ENCODE data around the gene CAV3. TPM values are rescaled to one million over a fixed set of nuclear protein-coding genes. Genes with fewer than 3 reads are reported as not detected.

The CAV3 gene
- total and polyA plus RNA-seq, 4 donors, result not detected

DNA sequence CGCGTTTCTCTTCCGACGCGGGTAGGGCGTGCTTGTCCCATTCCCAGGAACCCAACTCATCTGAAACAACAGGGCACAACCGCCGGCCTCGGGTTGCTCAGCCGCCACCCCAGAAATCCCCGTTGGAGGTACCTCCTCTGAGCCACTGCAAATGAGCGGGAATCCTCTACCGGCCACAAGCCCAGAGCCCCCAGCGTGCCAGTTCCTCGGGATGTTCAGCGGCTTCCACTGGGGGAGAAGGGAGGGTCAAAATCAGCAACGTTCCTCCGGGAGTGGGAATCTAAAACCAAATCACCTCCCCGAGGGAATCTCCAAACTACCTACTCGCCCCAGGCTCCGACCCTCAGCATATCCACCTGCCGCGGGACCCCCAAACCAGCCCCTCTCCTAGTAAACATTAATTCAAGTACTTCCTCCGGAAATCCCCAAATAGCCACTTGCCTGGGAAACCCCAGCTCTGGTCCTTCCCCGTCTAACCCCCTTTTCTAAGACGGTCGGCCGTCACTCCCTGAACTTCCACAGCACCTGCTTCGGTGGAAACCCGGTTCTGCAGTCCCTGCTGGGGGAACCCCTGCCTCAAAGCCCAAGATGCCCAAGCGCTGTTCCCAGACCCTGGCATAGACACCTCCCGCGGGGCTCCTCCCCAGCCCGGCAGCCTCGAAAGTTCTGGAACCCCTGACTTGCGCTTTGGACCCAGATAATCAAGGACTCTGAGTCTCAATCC lies 34.9 kb downstream of the CAV3 start:
- no peak overlapping the region for H3K9ac ChIP-seq (ENCODE audit: low read depth in 1 of 2, low read length in 2 of 2)
- TF ChIP-seq RXRA (IDR thresholded peaks at IDR 0.05), result no peak
- no peak for TF ChIP-seq GABPA (IDR thresholded peaks at IDR 0.05 in 1 of 2, conservative IDR thresholded peaks at IDR 0.05 in 1 of 2)
- TF ChIP-seq HNF4G (IDR thresholded peaks at IDR 0.05), result no peak
- TF ChIP-seq TAF1 (conservative IDR thresholded peaks at IDR 0.05), result no peak
- TF ChIP-seq RAD21 (IDR thresholded peaks at IDR 0.05), result no peak
- no peak for TF ChIP-seq FOXA1 (IDR thresholded peaks at IDR 0.05)
- TF ChIP-seq YY1 (IDR thresholded peaks at IDR 0.05), result no peak
- TF ChIP-seq NR2F2 (IDR thresholded peaks at IDR 0.05), result no peak
- TF ChIP-seq, protein P1, sequence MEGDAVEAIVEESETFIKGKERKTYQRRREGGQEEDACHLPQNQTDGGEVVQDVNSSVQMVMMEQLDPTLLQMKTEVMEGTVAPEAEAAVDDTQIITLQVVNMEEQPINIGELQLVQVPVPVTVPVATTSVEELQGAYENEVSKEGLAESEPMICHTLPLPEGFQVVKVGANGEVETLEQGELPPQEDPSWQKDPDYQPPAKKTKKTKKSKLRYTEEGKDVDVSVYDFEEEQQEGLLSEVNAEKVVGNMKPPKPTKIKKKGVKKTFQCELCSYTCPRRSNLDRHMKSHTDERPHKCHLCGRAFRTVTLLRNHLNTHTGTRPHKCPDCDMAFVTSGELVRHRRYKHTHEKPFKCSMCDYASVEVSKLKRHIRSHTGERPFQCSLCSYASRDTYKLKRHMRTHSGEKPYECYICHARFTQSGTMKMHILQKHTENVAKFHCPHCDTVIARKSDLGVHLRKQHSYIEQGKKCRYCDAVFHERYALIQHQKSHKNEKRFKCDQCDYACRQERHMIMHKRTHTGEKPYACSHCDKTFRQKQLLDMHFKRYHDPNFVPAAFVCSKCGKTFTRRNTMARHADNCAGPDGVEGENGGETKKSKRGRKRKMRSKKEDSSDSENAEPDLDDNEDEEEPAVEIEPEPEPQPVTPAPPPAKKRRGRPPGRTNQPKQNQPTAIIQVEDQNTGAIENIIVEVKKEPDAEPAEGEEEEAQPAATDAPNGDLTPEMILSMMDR (IDR thresholded peaks at IDR 0.05; ENCODE audit: low read depth, low read length, missing input control), result no peak
- no peak for TF ChIP-seq SP1 (IDR thresholded peaks at IDR 0.05)
- TF ChIP-seq, protein P2, sequence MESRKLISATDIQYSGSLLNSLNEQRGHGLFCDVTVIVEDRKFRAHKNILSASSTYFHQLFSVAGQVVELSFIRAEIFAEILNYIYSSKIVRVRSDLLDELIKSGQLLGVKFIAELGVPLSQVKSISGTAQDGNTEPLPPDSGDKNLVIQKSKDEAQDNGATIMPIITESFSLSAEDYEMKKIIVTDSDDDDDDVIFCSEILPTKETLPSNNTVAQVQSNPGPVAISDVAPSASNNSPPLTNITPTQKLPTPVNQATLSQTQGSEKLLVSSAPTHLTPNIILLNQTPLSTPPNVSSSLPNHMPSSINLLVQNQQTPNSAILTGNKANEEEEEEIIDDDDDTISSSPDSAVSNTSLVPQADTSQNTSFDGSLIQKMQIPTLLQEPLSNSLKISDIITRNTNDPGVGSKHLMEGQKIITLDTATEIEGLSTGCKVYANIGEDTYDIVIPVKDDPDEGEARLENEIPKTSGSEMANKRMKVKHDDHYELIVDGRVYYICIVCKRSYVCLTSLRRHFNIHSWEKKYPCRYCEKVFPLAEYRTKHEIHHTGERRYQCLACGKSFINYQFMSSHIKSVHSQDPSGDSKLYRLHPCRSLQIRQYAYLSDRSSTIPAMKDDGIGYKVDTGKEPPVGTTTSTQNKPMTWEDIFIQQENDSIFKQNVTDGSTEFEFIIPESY (IDR thresholded peaks at IDR 0.05), result no peak
- no peak for TF ChIP-seq JUND (IDR thresholded peaks at IDR 0.05)
- TF ChIP-seq, protein P3, sequence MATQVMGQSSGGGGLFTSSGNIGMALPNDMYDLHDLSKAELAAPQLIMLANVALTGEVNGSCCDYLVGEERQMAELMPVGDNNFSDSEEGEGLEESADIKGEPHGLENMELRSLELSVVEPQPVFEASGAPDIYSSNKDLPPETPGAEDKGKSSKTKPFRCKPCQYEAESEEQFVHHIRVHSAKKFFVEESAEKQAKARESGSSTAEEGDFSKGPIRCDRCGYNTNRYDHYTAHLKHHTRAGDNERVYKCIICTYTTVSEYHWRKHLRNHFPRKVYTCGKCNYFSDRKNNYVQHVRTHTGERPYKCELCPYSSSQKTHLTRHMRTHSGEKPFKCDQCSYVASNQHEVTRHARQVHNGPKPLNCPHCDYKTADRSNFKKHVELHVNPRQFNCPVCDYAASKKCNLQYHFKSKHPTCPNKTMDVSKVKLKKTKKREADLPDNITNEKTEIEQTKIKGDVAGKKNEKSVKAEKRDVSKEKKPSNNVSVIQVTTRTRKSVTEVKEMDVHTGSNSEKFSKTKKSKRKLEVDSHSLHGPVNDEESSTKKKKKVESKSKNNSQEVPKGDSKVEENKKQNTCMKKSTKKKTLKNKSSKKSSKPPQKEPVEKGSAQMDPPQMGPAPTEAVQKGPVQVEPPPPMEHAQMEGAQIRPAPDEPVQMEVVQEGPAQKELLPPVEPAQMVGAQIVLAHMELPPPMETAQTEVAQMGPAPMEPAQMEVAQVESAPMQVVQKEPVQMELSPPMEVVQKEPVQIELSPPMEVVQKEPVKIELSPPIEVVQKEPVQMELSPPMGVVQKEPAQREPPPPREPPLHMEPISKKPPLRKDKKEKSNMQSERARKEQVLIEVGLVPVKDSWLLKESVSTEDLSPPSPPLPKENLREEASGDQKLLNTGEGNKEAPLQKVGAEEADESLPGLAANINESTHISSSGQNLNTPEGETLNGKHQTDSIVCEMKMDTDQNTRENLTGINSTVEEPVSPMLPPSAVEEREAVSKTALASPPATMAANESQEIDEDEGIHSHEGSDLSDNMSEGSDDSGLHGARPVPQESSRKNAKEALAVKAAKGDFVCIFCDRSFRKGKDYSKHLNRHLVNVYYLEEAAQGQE (IDR thresholded peaks at IDR 0.05), result no peak
- no peak for TF ChIP-seq EGR1 (IDR thresholded peaks at IDR 0.05; ENCODE audit: low read depth in 2 of 2)
- TF ChIP-seq FOXA2 (IDR thresholded peaks at IDR 0.05), result no peak
- TF ChIP-seq, protein P4, sequence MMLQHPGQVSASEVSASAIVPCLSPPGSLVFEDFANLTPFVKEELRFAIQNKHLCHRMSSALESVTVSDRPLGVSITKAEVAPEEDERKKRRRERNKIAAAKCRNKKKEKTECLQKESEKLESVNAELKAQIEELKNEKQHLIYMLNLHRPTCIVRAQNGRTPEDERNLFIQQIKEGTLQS (IDR thresholded peaks at IDR 0.05), result no peak
- TF ChIP-seq HNF4A (conservative IDR thresholded peaks at IDR 0.05), result no peak
- peaks cover 3 to 9% (median 5%) of the 10 kb centered on the region in 4 donors for H3K27me3 ChIP-seq (ENCODE audit: control insufficient read depth in 4 of 4, insufficient read depth in 4 of 4, low read length in 3 of 4)
- H3K9me3 ChIP-seq (ENCODE audit: control insufficient read depth in 4 of 4, low read length in 3 of 4), result peaks cover 0 to 1% (median 0%) of the 10 kb centered on the region in 4 donors
- H3K4me1 ChIP-seq (ENCODE audit: control insufficient read depth in 4 of 4, insufficient read depth in 4 of 4, low read length in 3 of 4), result peaks cover 2 to 20% (median 17%) of the 10 kb centered on the region in 4 donors
- no peak overlapping the region for H3K4me3 ChIP-seq (ENCODE audit: low read depth in 1 of 3, low read length in 3 of 3)
- no peak overlapping the region for H3K27ac ChIP-seq (ENCODE audit: low read depth in 1 of 2, low read length in 2 of 2)
- H3K36me3 ChIP-seq (ENCODE audit: control insufficient read depth in 4 of 4, insufficient read depth in 3 of 4, low read depth in 1 of 4, low read length in 3 of 4), result no peaks in the 10 kb centered on the region
- DNase-seq (ENCODE audit: low spot score), result peak; percentile 29
- WGBS, result 9% methylated on average over 36 of the region's 36 CpGs

Measured in liver (tissue), 9 donors.